HEK293T (cell line): ENCODE measurements around the gene USB1.

Source experiments
- CTCF ChIA-PET: fragments of 350-600 bp; formaldehyde crosslinking; extraction: SDS; loops from one replicate; lab custom pipeline; 2021; ENCODE audit warnings: antibody characterized with exemption, inconsistent platforms; lab: Yijun Ruan, JAX
- POLR2A ChIA-PET: fragments of 350-600 bp; formaldehyde crosslinking; extraction: SDS; loops from one replicate; lab custom pipeline; 2020; ENCODE audit warnings: antibody characterized with exemption, inconsistent platforms; lab: Yijun Ruan, JAX
- DNase-seq: peaks from one replicate; pipeline ENCODE4 v3.0.0; 2012; ENCODE audit warnings: mixed read lengths; ENCODE audit errors: extremely low spot score
- ARNT ChIP-seq: fragments of 450-650 bp; IDR thresholded peaks from 2 replicates; pipeline ENCODE4 v1.6.1; 2017; ENCODE audit warnings: mild to moderate bottlenecking
- BHLHE40 ChIP-seq: fragments of 450-650 bp; IDR thresholded peaks from 2 replicates; pipeline ENCODE4 v1.6.1; 2016; ENCODE audit warnings: mild to moderate bottlenecking, moderate library complexity, borderline replicate concordance
- CTBP1 ChIP-seq: fragments of 450-650 bp; IDR thresholded peaks from 2 replicates; pipeline ENCODE4 v1.6.1; 2016; ENCODE audit warnings: borderline replicate concordance
- ELF4 ChIP-seq: fragments of 450-650 bp; IDR thresholded peaks from 2 replicates; pipeline ENCODE4 v1.6.1; 2017; ENCODE audit warnings: antibody characterized with exemption
- FOXA1 ChIP-seq: fragments of 450-650 bp; IDR thresholded peaks from 2 replicates; pipeline ENCODE4 v1.6.1; 2016; ENCODE audit warnings: mild to moderate bottlenecking
- FOXK2 ChIP-seq: fragments of 450-650 bp; IDR thresholded peaks from 2 replicates; pipeline ENCODE4 v1.6.1; 2016; ENCODE audit warnings: mild to moderate bottlenecking
- FOXM1 ChIP-seq: fragments of 450-650 bp; IDR thresholded peaks from 2 replicates; pipeline ENCODE4 v1.6.1; 2017; ENCODE audit warnings: mild to moderate bottlenecking, borderline replicate concordance
- HDGF ChIP-seq: fragments of 450-650 bp; IDR thresholded peaks from 2 replicates; pipeline ENCODE4 v1.6.1; 2017; ENCODE audit warnings: antibody characterized with exemption, borderline replicate concordance
- L3MBTL2 ChIP-seq: fragments of 450-650 bp; conservative IDR thresholded peaks from 2 replicates; pipeline ENCODE4 v1.6.1; 2016; ENCODE audit warnings: mild to moderate bottlenecking
- LEF1 ChIP-seq: fragments of 450-650 bp; IDR thresholded peaks from 2 replicates; pipeline ENCODE4 v1.6.1; 2017; ENCODE audit warnings: mild to moderate bottlenecking, borderline replicate concordance
- NFRKB ChIP-seq: fragments of 450-650 bp; IDR thresholded peaks from 2 replicates; pipeline ENCODE4 v1.6.1; 2016; ENCODE audit warnings: mild to moderate bottlenecking, moderate library complexity
- PKNOX1 ChIP-seq: fragments of 450-650 bp; IDR thresholded peaks from 2 replicates; pipeline ENCODE4 v1.6.1; 2016
- SP1 ChIP-seq: fragments of 450-650 bp; IDR thresholded peaks from 2 replicates; pipeline ENCODE4 v1.6.1; 2017
- SUZ12 ChIP-seq: fragments of 450-650 bp; IDR thresholded peaks from 2 replicates; pipeline ENCODE4 v1.6.1; 2016; ENCODE audit warnings: mild to moderate bottlenecking
- TARDBP ChIP-seq: fragments of 450-650 bp; IDR thresholded peaks from 2 replicates; pipeline ENCODE4 v1.6.1; 2016
- ZNF384 ChIP-seq: fragments of 450-650 bp; IDR thresholded peaks from 2 replicates; pipeline ENCODE4 v1.6.1; 2016

Gene USB1

GRCh38 chr16:58049232-58050185 is 48.3 kb downstream of the USB1 start:
- DNase-seq = no peak
- CTCF ChIA-PET = interaction anchor here (0.7 to 1.5 kb wide), 3 partner anchors 14 to 73 kb away, joined by 3 to 5 read pairs (median 3); no protein-coding TSS in a partner anchor
- POLR2A ChIA-PET = no interaction called here
- TF ChIP-seq ZNF384 (no peak), NFRKB (no peak), HDGF (no peak), FOXM1 (no peak), L3MBTL2 (no peak), TARDBP (no peak), SUZ12 (no peak), CTBP1 (no peak), ARNT (no peak), PKNOX1 (no peak), SP1 (no peak), FOXK2 (no peak), LEF1 (no peak)

GRCh38 chr16:58051296-58051695 is 50.1 kb downstream of the USB1 start:
- ChIA-PET POLR2A (no interaction called here), CTCF (no interaction called here)
- no peak for DNase-seq
- TF ChIP-seq FOXM1 (no peak), NFRKB (no peak), HDGF (no peak), ARNT (no peak), FOXA1 (no peak), CTBP1 (no peak), SUZ12 (no peak), PKNOX1 (no peak), ZNF384 (no peak), L3MBTL2 (no peak), FOXK2 (no peak), ELF4 (no peak), LEF1 (no peak), TARDBP (no peak), SP1 (no peak)

GRCh38 chr16:58051821-58052603 is 50.8 kb downstream of the USB1 start:
- TF ChIP-seq SP1 (no peak), PKNOX1 (no peak), FOXM1 (no peak), NFRKB (no peak), FOXK2 (no peak), ARNT (no peak), FOXA1 (no peak), CTBP1 (no peak), HDGF (no peak), TARDBP (no peak), ZNF384 (no peak), ELF4 (no peak), LEF1 (no peak), L3MBTL2 (no peak), BHLHE40 (no peak), SUZ12 (no peak)
- DNase-seq = no peak
- ChIA-PET POLR2A (no interaction called here), CTCF (no interaction called here)

- DNase-seq = no peak
- CTCF ChIA-PET = no interaction called here
- POLR2A ChIA-PET = no interaction called here
- TF ChIP-seq SUZ12 (no peak), FOXM1 (no peak), FOXA1 (no peak), L3MBTL2 (no peak), ZNF384 (no peak), SP1 (no peak)
Observed at GRCh38 chr16:58053682-58054005, 52.4 kb downstream of the USB1 start.

GRCh38 chr16:58054289-58054688 is 53.1 kb downstream of the USB1 start:
- ChIA-PET POLR2A (no interaction called here), CTCF (no interaction called here)
- TF ChIP-seq TARDBP (no peak), SP1 (no peak), CTBP1 (no peak), L3MBTL2 (no peak), LEF1 (no peak), SUZ12 (no peak), FOXM1 (no peak), BHLHE40 (no peak), ZNF384 (no peak), ARNT (no peak), FOXK2 (no peak), NFRKB (no peak), HDGF (no peak), ELF4 (no peak), FOXA1 (no peak), PKNOX1 (no peak)

More at GRCh38 chr16:58054289-58054688, 53.1 kb downstream of the USB1 start:
- no peak for DNase-seq
